Left lung (tissue), 10 donors: ENCODE measurements around the gene FGGY. TPM values are rescaled to one million over a fixed set of nuclear protein-coding genes. Genes with fewer than 3 reads are reported as not detected.

Experiments used
- ATAC-seq: fragments of 200-7000 bp; cut with Tn5 transposase; one replicate; pipeline ENCODE4 v1.9.1; 2020; ENCODE audit warnings: moderate library complexity
- DNase-seq, 4 donors: peaks; one replicate each; pipeline ENCODE4 v3.0.0-alpha.2; 2013 to 2020
- H3K27ac ChIP-seq, 2 donors: fragments of 200-600 bp; sonication (generic) in 1 of 2; one replicate each; pipeline versions ENCODE4 v1.5.0 to v1.8.0; 2020 to 2021
- H3K27me3 ChIP-seq, 2 donors: fragments of 200-600 bp; sonication (generic) in 1 of 2; one replicate each; pipeline versions ENCODE4 v1.5.0 to v1.8.0; 2020 to 2021
- H3K36me3 ChIP-seq, 2 donors: fragments of 200-600 bp; sonication (generic) in 1 of 2; one replicate each; pipeline versions ENCODE4 v1.5.0 to v1.8.0; 2020 to 2021
- H3K4me1 ChIP-seq, 2 donors: fragments of 200-600 bp; one replicate each; pipeline ENCODE4 v1.8.0; 2021
- H3K4me3 ChIP-seq, 2 donors: fragments of 200-600 bp; sonication (generic) in 1 of 2; one replicate each; pipeline versions ENCODE4 v1.5.0 to v1.8.0; 2020 to 2021; ENCODE audit warnings: mild to moderate bottlenecking in 1 of 2
- H3K9me3 ChIP-seq, 2 donors: fragments of 200-600 bp; sonication (generic) in 1 of 2; one replicate each; pipeline versions ENCODE4 v1.5.0 to v1.8.0; 2020 to 2021
- intact Hi-C, 2 donors: fragments of 100-400 bp; cut with DNase I; formaldehyde crosslinking; loops; one replicate each; pipeline versions ENCODE4 v1.11.2 to v1.14.2; 2022
- polyA plus RNA-seq, 6 donors: library from polyadenylated mRNA; unstranded; fragments of 120-200 nt; gene quantifications; one replicate each; pipeline ENCODE4 v1.2.1, GENCODE V29; 2013; ENCODE audit not compliant: insufficient read length in 6 of 6
- total RNA-seq, 2 donors: library from RNA; stranded (reverse); fragmentation: NEBNext Ultra II Directional; extraction: Animal tissue kit (Norgen Biotek cat#: 25700); gene quantifications; one replicate each; pipeline ENCODE4 v1.2.1, GENCODE V29; 2021
- TF ChIP-seq, protein P1 (sequence below), 2 donors: fragments of 200-600 bp; sonication (generic) in 1 of 2; IDR thresholded peaks; one replicate each; pipeline versions ENCODE4 v1.5.0 to v1.8.0; 2021; ENCODE audit warnings: antibody characterized with exemption in 2 of 2
- donor health status: DM: no; HTN: yes; CAD: no.
- donor health status: DM: no; HTN: no; CAD: no.

The FGGY gene
- total and polyA plus RNA-seq, 8 donors = 13.5 to 22.7 (median 18.4) TPM

DNA sequence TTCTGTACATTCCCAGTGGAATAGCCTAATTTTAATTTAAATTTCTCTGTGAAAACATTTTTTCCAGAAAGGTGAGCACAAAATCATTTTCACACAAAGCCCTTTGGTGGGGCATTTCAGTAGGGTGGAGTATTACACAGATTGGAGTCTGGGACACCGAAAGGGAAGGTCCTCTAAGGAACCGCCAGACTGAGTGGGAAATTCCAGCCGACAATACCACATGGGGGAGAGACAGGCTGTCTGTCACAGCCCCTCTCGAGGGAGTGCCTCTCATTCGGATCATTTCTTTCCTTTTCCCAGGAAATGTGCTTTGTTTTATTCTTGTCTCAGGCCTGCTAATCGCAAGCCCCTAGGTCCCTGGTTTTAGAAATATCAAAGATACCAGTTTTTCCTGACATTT is 367.3 kb downstream of the FGGY start:
- intact Hi-C loops = no loop called here
- no peak for DNase-seq

DNA sequence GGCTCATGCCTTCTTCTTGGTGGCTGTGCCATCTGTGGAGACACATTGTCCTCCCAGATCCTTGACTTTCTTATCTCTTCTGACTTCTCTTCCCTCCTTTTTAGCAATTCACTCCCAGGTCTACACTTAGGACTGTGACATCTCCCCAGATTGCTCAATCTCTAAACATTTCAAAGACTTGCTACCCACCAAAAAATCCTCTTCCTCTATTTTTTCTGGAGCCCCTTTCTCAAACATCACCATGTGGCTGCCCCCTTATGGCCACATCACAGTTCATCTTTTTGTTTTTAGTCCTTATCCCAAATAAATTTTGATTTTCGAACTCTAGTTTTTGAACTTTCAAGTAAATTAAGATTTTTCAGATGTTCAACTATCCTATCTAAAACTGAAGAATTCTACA is 369.2 kb downstream of the FGGY start:
- TF ChIP-seq, protein P1, sequence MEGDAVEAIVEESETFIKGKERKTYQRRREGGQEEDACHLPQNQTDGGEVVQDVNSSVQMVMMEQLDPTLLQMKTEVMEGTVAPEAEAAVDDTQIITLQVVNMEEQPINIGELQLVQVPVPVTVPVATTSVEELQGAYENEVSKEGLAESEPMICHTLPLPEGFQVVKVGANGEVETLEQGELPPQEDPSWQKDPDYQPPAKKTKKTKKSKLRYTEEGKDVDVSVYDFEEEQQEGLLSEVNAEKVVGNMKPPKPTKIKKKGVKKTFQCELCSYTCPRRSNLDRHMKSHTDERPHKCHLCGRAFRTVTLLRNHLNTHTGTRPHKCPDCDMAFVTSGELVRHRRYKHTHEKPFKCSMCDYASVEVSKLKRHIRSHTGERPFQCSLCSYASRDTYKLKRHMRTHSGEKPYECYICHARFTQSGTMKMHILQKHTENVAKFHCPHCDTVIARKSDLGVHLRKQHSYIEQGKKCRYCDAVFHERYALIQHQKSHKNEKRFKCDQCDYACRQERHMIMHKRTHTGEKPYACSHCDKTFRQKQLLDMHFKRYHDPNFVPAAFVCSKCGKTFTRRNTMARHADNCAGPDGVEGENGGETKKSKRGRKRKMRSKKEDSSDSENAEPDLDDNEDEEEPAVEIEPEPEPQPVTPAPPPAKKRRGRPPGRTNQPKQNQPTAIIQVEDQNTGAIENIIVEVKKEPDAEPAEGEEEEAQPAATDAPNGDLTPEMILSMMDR (IDR thresholded peaks at IDR 0.05) = no peak
- no peaks in the 10 kb centered on the region for H3K27me3 ChIP-seq
- H3K4me3 ChIP-seq = no peak overlapping the region
- ATAC-seq = no peak
- no peaks in the 10 kb centered on the region for H3K9me3 ChIP-seq
- no peak overlapping the region for H3K27ac ChIP-seq
- DNase-seq = no peak
- H3K36me3 ChIP-seq = no peaks in the 10 kb centered on the region
- intact Hi-C loops = no loop called here
- H3K4me1 ChIP-seq = peaks cover 0 to 14% of the 10 kb centered on the region in 2 donors

More for the DNA sequence above, 367.3 kb downstream of the FGGY start:
- Histone ChIP-seq H3K9me3 (no peaks in the 10 kb centered on the region), H3K4me3 (no peak overlapping the region), H3K27ac (no peak overlapping the region), H3K36me3 (no peaks in the 10 kb centered on the region), H3K27me3 (no peaks in the 10 kb centered on the region), H3K4me1 (no peaks in the 10 kb centered on the region)
- no peak for ATAC-seq
- TF ChIP-seq, protein P1 (IDR thresholded peaks at IDR 0.05) = no peak

DNA sequence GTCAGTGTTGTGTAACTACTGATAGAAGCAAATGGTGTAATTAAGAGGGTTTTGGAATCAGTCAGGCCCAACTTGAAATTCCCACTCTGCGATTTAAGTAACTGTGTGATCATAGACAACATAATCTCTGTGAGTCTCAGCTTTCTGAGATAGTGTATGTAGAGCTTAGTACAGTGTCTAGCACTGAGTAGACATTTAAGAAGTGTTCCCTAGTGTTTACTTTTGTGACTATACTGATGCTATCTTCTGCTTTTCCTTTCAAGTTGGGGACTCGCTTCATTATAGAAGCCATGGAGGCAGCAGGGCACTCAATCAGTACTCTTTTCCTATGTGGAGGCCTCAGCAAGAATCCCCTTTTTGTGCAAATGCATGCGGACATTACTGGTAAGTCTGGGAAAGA is 370.1 kb downstream of the FGGY start:
- H3K27ac ChIP-seq = no peak overlapping the region
- ATAC-seq = no peak
- peaks cover 0 to 21% of the 10 kb centered on the region in 2 donors for H3K4me1 ChIP-seq
- H3K27me3 ChIP-seq = no peaks in the 10 kb centered on the region
- TF ChIP-seq, protein P1 (IDR thresholded peaks at IDR 0.05) = no peak
- no peak overlapping the region for H3K4me3 ChIP-seq
- no peaks in the 10 kb centered on the region for H3K9me3 ChIP-seq
- intact Hi-C loops = no loop called here
- no peaks in the 10 kb centered on the region for H3K36me3 ChIP-seq
- no peak for DNase-seq

DNA sequence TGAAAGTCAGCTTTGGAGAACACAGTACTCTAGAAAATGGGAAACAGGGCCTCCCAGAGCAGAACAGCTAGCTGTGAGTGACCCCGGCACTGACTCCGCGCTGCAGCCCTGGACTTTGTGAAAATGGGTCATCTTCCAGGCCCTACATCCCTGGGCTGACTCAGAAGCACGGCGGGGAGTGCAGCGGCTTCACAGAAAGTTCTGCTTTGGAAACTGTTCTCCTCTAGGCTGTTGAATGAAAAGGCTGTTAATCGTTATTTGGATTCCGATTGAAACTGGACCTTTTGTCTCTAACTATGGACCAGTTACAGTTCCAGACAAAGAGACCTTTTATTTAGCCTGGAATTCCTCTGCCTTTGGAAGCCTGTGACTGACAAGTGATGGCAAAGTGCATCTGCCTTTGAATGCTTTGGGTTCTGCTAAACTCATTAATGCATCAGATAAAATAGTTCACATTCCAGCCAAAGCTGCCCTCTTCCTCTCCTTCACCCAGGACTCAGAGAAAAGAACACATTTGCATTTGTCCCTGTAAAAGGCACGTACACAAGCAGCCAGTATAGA is 372.9 kb downstream of the FGGY start:
- H3K9me3 ChIP-seq = no peaks in the 10 kb centered on the region
- intact Hi-C loops = no loop called here
- no peaks in the 10 kb centered on the region for H3K36me3 ChIP-seq
- H3K4me3 ChIP-seq = no peak overlapping the region
- TF ChIP-seq, protein P1 (IDR thresholded peaks at IDR 0.05) = no peak
- no peaks in the 10 kb centered on the region for H3K27me3 ChIP-seq
- H3K4me1 ChIP-seq = peaks cover 10 to 48% of the 10 kb centered on the region in 2 donors
- no peak for DNase-seq
- no peak overlapping the region for H3K27ac ChIP-seq
- ATAC-seq = no peak

GRCh38 chr1:59670662-59671061 is 373.8 kb downstream of the FGGY start:
- H3K4me1 ChIP-seq = peaks cover 18 to 56% of the 10 kb centered on the region in 2 donors
- H3K4me3 ChIP-seq = no peak overlapping the region
- no peaks in the 10 kb centered on the region for H3K27me3 ChIP-seq
- no peak for DNase-seq
- no peak for ATAC-seq
- no peaks in the 10 kb centered on the region for H3K9me3 ChIP-seq
- peak overlapping the region in 1 of 2 donors; percentile 51 for H3K27ac ChIP-seq
- intact Hi-C loops = no loop called here
- TF ChIP-seq, protein P1 (IDR thresholded peaks at IDR 0.05) = no peak
- no peaks in the 10 kb centered on the region for H3K36me3 ChIP-seq
